Endothelial cell of umbilical vein (primary cell): Measurements from ENCODE around the gene SETBP1. TPM values are rescaled to one million over a fixed set of nuclear protein-coding genes. Genes with fewer than 3 reads are reported as not detected.
A peak's percentile ranks its signal among the peaks of the same experiment; 100 is the strongest.

Experiments
- Bru-seq: library from RNA; stranded (reverse); fragments of 400-500 nt; gene quantifications from one replicate; lab custom pipeline; 2021; lab: Mats Ljungman, UMichigan
- BruChase-seq, 2 experiments: library from RNA; stranded (reverse); fragments of 400-500 nt; gene quantifications; one replicate each; lab custom pipeline; 2021; lab: Mats Ljungman, UMichigan
- BruUV-seq: library from RNA; stranded (reverse); fragments of 400-500 nt; replicated peaks from 2 replicates; lab custom pipeline; 2021; lab: Mats Ljungman, UMichigan
- CTCF ChIA-PET: fragments of 300-600, 350-600 bp; sonication (Branson Sonifier 250); formaldehyde crosslinking; loops from one replicate; lab custom pipeline; 2021; ENCODE audit warnings: antibody characterized with exemption, inconsistent platforms; lab: Charles Lee
- POLR2A ChIA-PET: fragments of 300-600, 350-600 bp; sonication (Branson Sonifier 250); formaldehyde crosslinking; loops from one replicate; lab custom pipeline; 2021; ENCODE audit warnings: antibody characterized with exemption, inconsistent platforms; lab: Charles Lee
- DNase-seq: peaks from one replicate; pipeline ENCODE4 v3.0.0-alpha.2; 2011; ENCODE audit warnings: low read depth, low spot score
- FAIRE-seq: peaks from 2 replicates; lab custom pipeline; 2011; peaks lifted over from hg19 to GRCh38; lab: Jason Lieb, UNC
- H2AFZ ChIP-seq: 2 replicates; pipeline ENCODE4 v1.6.0; 2012; ENCODE audit warnings: low read depth, low read length, control low read depth, inconsistent platforms
- H3K27ac ChIP-seq: 2 replicates; pipeline ENCODE4 v1.5.1; 2011; ENCODE audit warnings: low read depth, mild to moderate bottlenecking, control low read depth, low read length, moderate library complexity; ENCODE audit not compliant: insufficient read depth
- H3K27me3 ChIP-seq, 2 experiments: 2 replicates each; pipeline versions ENCODE4 v1.6.0 to v1.6.1; 2011; ENCODE audit warnings: low read length in 2 of 2, mixed read lengths in 1 of 2; ENCODE audit not compliant: control insufficient read depth in 2 of 2, insufficient read depth in 2 of 2
- H3K36me3 ChIP-seq, 2 experiments: 2 replicates in 1 of 2; 3 replicates in 1 of 2; pipeline ENCODE4 v1.5.1; 2011; ENCODE audit warnings: low read length in 2 of 2, mild to moderate bottlenecking in 1 of 2, moderate library complexity in 1 of 2; ENCODE audit not compliant: control insufficient read depth in 2 of 2, insufficient read depth in 2 of 2; ENCODE audit errors: extremely low read depth in 1 of 2
- H3K4me1 ChIP-seq: 3 replicates; pipeline ENCODE4 v1.5.1; 2011; ENCODE audit warnings: mild to moderate bottlenecking, low read length; ENCODE audit not compliant: control insufficient read depth, insufficient read depth; ENCODE audit errors: extremely low read depth
- H3K4me2 ChIP-seq: 2 replicates; pipeline ENCODE4 v1.6.1; 2011; ENCODE audit warnings: low read length, control low read depth, mixed read lengths; ENCODE audit not compliant: insufficient read depth
- H3K4me3 ChIP-seq, 3 experiments: fragments of 200-600 bp in 1 of 3; sonication (generic), shearing (Covaris generic) in 1 of 3; replicated peaks in 1 of 3; 2 replicates each; pipeline ENCODE4 v1.5.1; 2011 to 2016; ENCODE audit warnings: control low read depth in 3 of 3, low read length in 3 of 3, mild to moderate bottlenecking in 2 of 3, inconsistent platforms in 1 of 3, low read depth in 1 of 3, moderate library complexity in 1 of 3; ENCODE audit not compliant: insufficient read depth in 1 of 3
- H3K79me2 ChIP-seq: 2 replicates; pipeline ENCODE4 v1.6.0; 2012; ENCODE audit warnings: low read length, inconsistent platforms; ENCODE audit not compliant: control insufficient read depth, insufficient read depth
- H3K9ac ChIP-seq: replicated peaks from 2 replicates; pipeline ENCODE3; 2011; ENCODE audit warnings: low read length, control low read depth; ENCODE audit not compliant: insufficient read depth; ENCODE audit errors: extremely low read depth
- H3K9me1 ChIP-seq: replicated peaks from 3 replicates; pipeline ENCODE4 v1.6.0; 2011; ENCODE audit warnings: mild to moderate bottlenecking, low read length; ENCODE audit not compliant: control insufficient read depth, insufficient read depth; ENCODE audit errors: extremely low read depth
- H3K9me3 ChIP-seq: replicated peaks from 2 replicates; pipeline ENCODE4 v1.5.1; 2012; ENCODE audit warnings: low read length, inconsistent platforms; ENCODE audit not compliant: control insufficient read depth, insufficient read depth
- H4K20me1 ChIP-seq: replicated peaks from 2 replicates; pipeline ENCODE3; 2011; ENCODE audit warnings: mild to moderate bottlenecking, low read length; ENCODE audit not compliant: control insufficient read depth, insufficient read depth; ENCODE audit errors: extremely low read depth
- CTCF ChIP-seq, 2 donors: IDR thresholded peaks; 1 replicate in 1 of 2; 2 replicates in 1 of 2; pipeline ENCODE4 v1.5.1; 2011; ENCODE audit warnings: low read length in 2 of 2, mild to moderate bottlenecking in 2 of 2, moderate library complexity in 2 of 2, control low read depth in 1 of 2, inconsistent platforms in 1 of 2, low read depth in 1 of 2; ENCODE audit not compliant: insufficient read depth in 1 of 2; ENCODE audit errors: extremely low read depth in 1 of 2
- JUN ChIP-seq: IDR thresholded peaks from 2 replicates; pipeline ENCODE4 v1.6.1; 2011; ENCODE audit warnings: borderline replicate concordance, low read depth; ENCODE audit not compliant: insufficient read length, insufficient read depth
- POLR2AphosphoS5 ChIP-seq: IDR thresholded peaks from 2 replicates; pipeline ENCODE4 v1.6.1; 2012; ENCODE audit warnings: low read depth, mild to moderate bottlenecking, control low read depth, low read length, moderate library complexity; ENCODE audit not compliant: insufficient read depth
- dilution Hi-C: fragments of 300-500 bp; cut with MboI; formaldehyde crosslinking; loops from one replicate; pipeline ENCODE4 v1.15.0; 2019; ENCODE audit warnings: low sequenced_read_pairs; ENCODE audit not compliant: extremely low pct_ligation_motif_present
- intact Hi-C: fragments of 100-400 bp; cut with micrococcal nuclease; formaldehyde crosslinking; loops from one replicate; pipeline ENCODE4 v1.10.0; 2022
- long read RNA-seq: library from polyadenylated mRNA; stranded (forward); transcript quantifications from one replicate; pipeline ENCODE4 v2.0.0, GENCODE V29; 2021
- polyA minus RNA-seq, 3 experiments: library from RNA; depleted of rRNA, polyadenylated mRNA; stranded (reverse); fragments of >200 nt; gene quantifications; 1 replicate in 1 of 3; 2 replicates in 2 of 3; pipeline ENCODE4 v1.2.3, GENCODE V29; 2011
- polyA plus RNA-seq, 4 experiments: library from polyadenylated mRNA; depleted of rRNA in 3 of 4; stranded (reverse) in 3 of 4; unstranded in 1 of 4; fragments of >200 nt; gene quantifications; 2 replicates each; pipeline versions ENCODE4 v1.2.1 to v1.2.3, GENCODE V29; 2011 to 2012; ENCODE audit warnings: missing spikeins in 1 of 4
- total RNA-seq: library from RNA; stranded (reverse); gene quantifications from 2 replicates; pipeline ENCODE4 v1.2.3, GENCODE V29; 2021

Gene SETBP1
- total RNA-seq (3.1 and 4.2 TPM in 2 replicates), polyA plus RNA-seq (0.72 and 0.76 TPM in 2 replicates), polyA minus RNA-seq (5.2 and 6.0 TPM in 2 replicates), Bru-seq, nascent RNA (percentile 46 among the genes with signal in this experiment), BruChase-seq, experiment 1, labeled RNA remaining after a 6-hour chase (percentile 45 among the genes with signal in this experiment), BruChase-seq, experiment 2, labeled RNA remaining after a 2-hour chase (percentile 51 among the genes with signal in this experiment)
- 0.67 and 0.68 TPM in 2 replicates for polyA plus RNA-seq (2011; cell fraction: cytosol; rRNA removed)
- polyA plus RNA-seq (2011; cell fraction: nucleus; rRNA removed): 3.1 and 4.4 TPM in 2 replicates
- polyA plus RNA-seq (2012): 0.16 and 0.33 TPM in 2 replicates
- polyA minus RNA-seq (2011; cell fraction: cytosol; rRNA and poly(A)+ RNA removed): 1.3 TPM
- 10.0 and 11.3 TPM in 2 replicates for polyA minus RNA-seq (2011; cell fraction: nucleus; rRNA and poly(A)+ RNA removed)
- long read RNA-seq: 0 reads

- TF ChIP-seq POLR2AphosphoS5: no peak
- no peak for TF ChIP-seq CTCF (IDR thresholded peaks at IDR 0.05; ENCODE audit: extremely low read depth in 1 of 2, insufficient read depth in 1 of 2, low read depth in 1 of 2, low read length in 2 of 2)
- no peak for TF ChIP-seq JUN
- no peak for FAIRE-seq
Observed at GRCh38 chr18:44680273-44681075, at the start of gene SETBP1. TSS of gene SETBP1 (plus strand) at chr18:44680888. CDS start at chr18:44701347, 20,459 bp downstream.

More at GRCh38 chr18:44680273-44681075, at the start of gene SETBP1:
- no peak within 1 kb of the TSS for H3K27ac ChIP-seq
- H4K20me1 ChIP-seq: no peaks in the 10 kb centered on the region
- dilution Hi-C loops: no loop called here
- H2AFZ ChIP-seq: peak within 1 kb of the TSS; percentile 71
- no peaks in the 10 kb centered on the region for H3K9me1 ChIP-seq
- intact Hi-C loops: loop anchor here (5.0 kb wide), 1 partner anchor 147 kb away; no protein-coding TSS in a partner anchor
- BruUV-seq: no TSS peak
- H3K79me2 ChIP-seq: no peaks in the 10 kb centered on the region
- no peaks in the 10 kb centered on the region for H3K4me1 ChIP-seq
- H3K4me3 ChIP-seq: peak within 1 kb of the TSS; percentile 30 to 94 (median 57)
- POLR2A ChIA-PET: interaction anchor here (0.5 kb wide), 1 partner anchor 52 kb away, joined by 6 read pairs; no protein-coding TSS in a partner anchor
- peak within 1 kb of the TSS; percentile 70 for H3K4me2 ChIP-seq
- H3K9ac ChIP-seq: no peak within 1 kb of the TSS
- peak; percentile 66 for DNase-seq
- H3K27me3 ChIP-seq: peaks cover 28 to 36% of the 10 kb centered on the region in 2 experiments
- no peaks in the 10 kb centered on the region for H3K36me3 ChIP-seq
- H3K9me3 ChIP-seq: no peaks in the 10 kb centered on the region
- CTCF ChIA-PET: no interaction called here
